B cell (primary cell): ENCODE results near the gene SMIM45.

Experiments
- ATAC-seq: fragments of 200-7000 bp; cut with Tn5 transposase; one replicate; pipeline ENCODE4 v1.10.0; 2021; ENCODE audit warnings: low read depth, mild to moderate bottlenecking, moderate number of reproducible peaks, moderate library complexity
- CTCF ChIA-PET: fragments of 350-600 bp; sonication (Branson Sonifier 250); formaldehyde crosslinking; loops from one replicate; lab custom pipeline; 2021; ENCODE audit warnings: antibody characterized with exemption, inconsistent platforms; lab: Charles Lee
- POLR2A ChIA-PET: fragments of 350-600 bp; sonication (Branson Sonifier 250); formaldehyde crosslinking; loops from one replicate; lab custom pipeline; 2021; ENCODE audit warnings: antibody characterized with exemption; lab: Charles Lee
- DNase-seq: peaks from one replicate; pipeline ENCODE4 v3.0.0; 2013
- H2AFZ ChIP-seq: 2 replicates; pipeline ENCODE4 v1.6.1; 2012; ENCODE audit warnings: mild to moderate bottlenecking, low read depth, low read length; ENCODE audit not compliant: insufficient read depth, poor library complexity, severe bottlenecking
- H3K27ac ChIP-seq, 2 donors: 1 replicate in 1 of 2; 2 replicates in 1 of 2; pipeline ENCODE4 v1.5.1; 2012 to 2013; ENCODE audit warnings: low read length in 2 of 2, mild to moderate bottlenecking in 2 of 2, moderate library complexity in 1 of 2
- H3K27me3 ChIP-seq, 4 experiments: fragments of 200-600 bp in 1 of 4; sonication (generic) in 1 of 4; replicated peaks in 1 of 4; 1 replicate in 2 of 4; 2 replicates in 2 of 4; pipeline versions ENCODE4 v1.6.1 to v1.7.0; 2013 to 2016; ENCODE audit warnings: low read length in 3 of 4, mild to moderate bottlenecking in 2 of 4, mixed read lengths in 1 of 4, moderate library complexity in 1 of 4; ENCODE audit not compliant: insufficient read depth in 4 of 4, control insufficient read depth in 3 of 4; ENCODE audit errors: control extremely low read depth in 1 of 4
- H3K36me3 ChIP-seq, 2 experiments: replicated peaks in 1 of 2; 1 replicate in 1 of 2; 2 replicates in 1 of 2; pipeline versions ENCODE4 v1.6.1 to v1.7.1; 2013; ENCODE audit warnings: low read length in 1 of 2; ENCODE audit not compliant: insufficient read depth in 2 of 2, control insufficient read depth in 1 of 2; ENCODE audit errors: control extremely low read depth in 1 of 2, extremely low read depth in 1 of 2
- H3K4me1 ChIP-seq, 2 donors: fragments of 200-600 bp in 1 of 2; sonication (generic) in 1 of 2; 1 replicate in 1 of 2; 2 replicates in 1 of 2; pipeline versions ENCODE4 v1.5.1 to v1.6.1; 2013 to 2017; ENCODE audit warnings: low read length in 2 of 2; ENCODE audit not compliant: control insufficient read depth in 2 of 2, insufficient read depth in 2 of 2
- H3K4me2 ChIP-seq: replicated peaks from 2 replicates; pipeline ENCODE3; 2012; ENCODE audit warnings: mild to moderate bottlenecking, low read depth, low read length; ENCODE audit not compliant: poor library complexity, severe bottlenecking
- H3K4me3 ChIP-seq, 5 experiments: fragments of 200-600 bp in 1 of 5; sonication (generic) in 1 of 5; 1 replicate in 3 of 5; 2 replicates in 2 of 5; pipeline versions ENCODE4 v1.5.1 to v1.7.0; 2011 to 2016; ENCODE audit warnings: low read length in 4 of 5, mild to moderate bottlenecking in 4 of 5, low read depth in 2 of 5, control low read depth in 1 of 5, moderate library complexity in 1 of 5; ENCODE audit not compliant: insufficient read depth in 1 of 5; ENCODE audit errors: control extremely low read depth in 1 of 5, extremely low read depth in 1 of 5
- H3K79me2 ChIP-seq: fragments of 200-600 bp; sonication (generic); one replicate; pipeline ENCODE4 v1.6.0; 2016; ENCODE audit warnings: low read length; ENCODE audit not compliant: control insufficient read depth, insufficient read depth
- H3K9ac ChIP-seq: fragments of 200-600 bp; sonication (generic); 2 replicates; pipeline ENCODE4 v1.6.1; 2017; ENCODE audit warnings: mild to moderate bottlenecking, low read length, moderate library complexity
- H3K9me3 ChIP-seq, 3 donors: one replicate each; pipeline versions ENCODE4 v1.6.1 to v1.7.1; 2013; ENCODE audit warnings: low read length in 2 of 3; ENCODE audit not compliant: control insufficient read depth in 2 of 3, insufficient read depth in 1 of 3; ENCODE audit errors: control extremely low read depth in 1 of 3
- H4K20me1 ChIP-seq: 2 replicates; pipeline ENCODE4 v1.6.0; 2012; ENCODE audit warnings: mild to moderate bottlenecking, low read length; ENCODE audit not compliant: insufficient read depth, control insufficient read depth, poor library complexity, severe bottlenecking
- H3K27ac Mint-ChIP-seq: one replicate; pipeline ENCODE4 v1.8.0; 2021; ENCODE audit warnings: mixed read lengths
- H3K27me3 Mint-ChIP-seq: one replicate; pipeline ENCODE4 v1.8.0; 2021; ENCODE audit warnings: mixed read lengths
- H3K4me1 Mint-ChIP-seq: one replicate; pipeline ENCODE4 v1.8.0; 2021; ENCODE audit warnings: mixed read lengths
- H3K4me3 Mint-ChIP-seq: one replicate; pipeline ENCODE4 v1.8.0; 2021; ENCODE audit warnings: mixed read lengths
- H3K9me3 Mint-ChIP-seq: one replicate; pipeline ENCODE4 v1.8.0; 2022; ENCODE audit warnings: mixed read lengths; ENCODE audit not compliant: insufficient read depth
- EZH2 ChIP-seq: IDR thresholded peaks from 2 replicates; pipeline ENCODE4 v1.6.1; 2012; ENCODE audit warnings: borderline replicate concordance, low read depth, mild to moderate bottlenecking, moderate library complexity, low read length; ENCODE audit not compliant: insufficient read depth, poor library complexity, severe bottlenecking
- WGBS: methylation state at CpG from one replicate; pipeline ENCODE4 v1.1.5; 2013; ENCODE audit warnings: missing lambda C conversion rate; ENCODE audit not compliant: insufficient coverage; 5-methylcytosine and 5-hydroxymethylcytosine counted together
- intact Hi-C: fragments of 100-400 bp; cut with micrococcal nuclease; formaldehyde crosslinking; loops from one replicate; pipeline ENCODE4 v1.10.0; 2022
- TF ChIP-seq, protein P1 (sequence below): fragments of 200-600 bp; IDR thresholded peaks from one replicate; pipeline ENCODE4 v1.8.0; 2022; ENCODE audit warnings: antibody characterized with exemption, mild to moderate bottlenecking

Gene SMIM45

DNA sequence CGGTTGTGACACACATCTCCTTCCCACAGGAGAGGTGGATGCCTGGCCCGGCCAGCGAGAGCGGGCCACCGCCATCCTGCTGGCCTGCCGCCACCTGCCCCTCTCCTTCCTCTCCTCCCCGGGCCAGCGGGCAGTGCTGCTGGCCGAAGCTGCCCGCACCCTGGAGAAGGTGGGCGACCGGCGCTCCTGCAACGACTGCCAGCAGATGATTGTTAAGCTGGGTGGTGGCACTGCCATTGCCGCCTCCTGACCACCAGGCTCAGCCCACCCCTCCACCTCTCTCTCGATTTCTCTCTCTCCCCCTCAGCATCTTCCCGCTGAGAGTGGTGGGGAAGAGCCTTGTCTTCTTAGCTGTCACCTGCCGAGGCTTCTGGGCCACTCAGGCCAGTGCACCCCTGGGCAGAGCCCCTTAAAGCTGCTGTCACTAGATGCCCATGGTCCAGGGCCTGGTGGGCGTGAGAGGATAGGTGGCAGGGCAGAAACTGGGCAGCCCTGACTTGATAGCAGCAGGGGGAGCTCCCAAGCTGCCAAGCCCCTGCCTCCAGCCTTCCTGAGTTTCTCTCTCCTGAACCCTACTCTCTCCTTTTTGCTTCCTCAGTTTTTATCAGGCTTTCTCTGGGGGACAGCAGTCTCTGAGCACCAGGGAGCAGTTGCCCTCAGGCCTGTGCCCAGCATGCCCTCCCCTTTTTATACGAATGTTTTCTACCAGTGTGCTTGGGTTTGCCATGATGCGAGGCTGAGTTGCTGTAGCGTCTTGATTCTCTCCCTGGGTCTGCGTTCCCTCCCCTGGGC lies 46.3 kb upstream of the SMIM45 start:
- Histone ChIP-seq H2AFZ (no peak overlapping the region), H3K9ac (no peak overlapping the region), H3K27ac (no peak overlapping the region), H4K20me1 (peaks cover 10% of the 10 kb centered on the region), H3K36me3 (peaks cover 0 to 55% of the 10 kb centered on the region in 2 experiments), H3K9me3 (no peaks in the 10 kb centered on the region), H3K4me1 (peaks cover 25 to 26% of the 10 kb centered on the region in 2 donors), H3K27me3 (peaks cover 0 to 8% (median 2%) of the 10 kb centered on the region in 4 experiments), H3K79me2 (no peaks in the 10 kb centered on the region), H3K4me2 (no peak overlapping the region), H3K4me3 (no peak overlapping the region)
- no peak for DNase-seq
- no peak for TF ChIP-seq EZH2
- TF ChIP-seq, protein P1, sequence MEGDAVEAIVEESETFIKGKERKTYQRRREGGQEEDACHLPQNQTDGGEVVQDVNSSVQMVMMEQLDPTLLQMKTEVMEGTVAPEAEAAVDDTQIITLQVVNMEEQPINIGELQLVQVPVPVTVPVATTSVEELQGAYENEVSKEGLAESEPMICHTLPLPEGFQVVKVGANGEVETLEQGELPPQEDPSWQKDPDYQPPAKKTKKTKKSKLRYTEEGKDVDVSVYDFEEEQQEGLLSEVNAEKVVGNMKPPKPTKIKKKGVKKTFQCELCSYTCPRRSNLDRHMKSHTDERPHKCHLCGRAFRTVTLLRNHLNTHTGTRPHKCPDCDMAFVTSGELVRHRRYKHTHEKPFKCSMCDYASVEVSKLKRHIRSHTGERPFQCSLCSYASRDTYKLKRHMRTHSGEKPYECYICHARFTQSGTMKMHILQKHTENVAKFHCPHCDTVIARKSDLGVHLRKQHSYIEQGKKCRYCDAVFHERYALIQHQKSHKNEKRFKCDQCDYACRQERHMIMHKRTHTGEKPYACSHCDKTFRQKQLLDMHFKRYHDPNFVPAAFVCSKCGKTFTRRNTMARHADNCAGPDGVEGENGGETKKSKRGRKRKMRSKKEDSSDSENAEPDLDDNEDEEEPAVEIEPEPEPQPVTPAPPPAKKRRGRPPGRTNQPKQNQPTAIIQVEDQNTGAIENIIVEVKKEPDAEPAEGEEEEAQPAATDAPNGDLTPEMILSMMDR: no peak
- H3K27me3 Mint-ChIP-seq: no peaks in the 10 kb centered on the region
- CTCF ChIA-PET: interaction anchor here (4.2 kb wide), 1 partner anchor 35 kb away, joined by 16 read pairs; no protein-coding TSS in a partner anchor
- H3K4me3 Mint-ChIP-seq: no peak overlapping the region
- WGBS: 93% methylated on average over 18 of the region's 23 CpGs
- POLR2A ChIA-PET: interaction anchor here (0.9 to 1.4 kb wide), 5 partner anchors 12 to 41 kb away, joined by 3 read pairs; partner anchors contain the start of gene CENPM
- intact Hi-C loops: loop anchor here (5.0 kb wide), 1 partner anchor 37 kb away; no protein-coding TSS in a partner anchor
- H3K4me1 Mint-ChIP-seq: peaks cover 24% of the 10 kb centered on the region
- H3K27ac Mint-ChIP-seq: peak overlapping the region; percentile 56
- no peak for ATAC-seq
- H3K9me3 Mint-ChIP-seq: no peaks in the 10 kb centered on the region

DNA sequence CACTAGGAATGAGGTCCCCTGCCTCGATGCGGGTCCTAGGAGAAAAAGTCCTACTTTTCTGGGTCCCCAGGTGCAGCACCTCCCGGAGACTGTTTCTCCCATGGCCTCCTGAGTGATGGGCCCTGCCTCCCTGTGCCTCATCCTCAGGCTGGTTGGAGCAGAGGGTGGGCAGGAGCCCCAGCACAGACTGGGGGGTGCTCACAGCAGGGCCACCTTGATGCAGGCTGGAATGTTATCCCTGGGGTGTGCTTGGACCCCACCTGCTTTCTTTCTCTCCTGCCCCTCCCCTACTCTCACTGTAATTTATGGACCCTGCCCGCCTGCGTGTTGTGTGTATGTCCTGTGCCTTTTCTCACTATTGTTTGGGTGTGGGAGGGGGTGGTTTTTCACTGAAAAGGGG lies 45.1 kb upstream of the SMIM45 start:
- no peaks in the 10 kb centered on the region for H3K9me3 ChIP-seq
- H3K9ac ChIP-seq: no peak overlapping the region
- H3K4me2 ChIP-seq: no peak overlapping the region
- peaks cover 37 to 38% of the 10 kb centered on the region in 2 donors for H3K4me1 ChIP-seq
- no peak for ATAC-seq
- no peak overlapping the region for H3K4me3 ChIP-seq
- no peaks in the 10 kb centered on the region for H3K79me2 ChIP-seq
- H3K9me3 Mint-ChIP-seq: no peaks in the 10 kb centered on the region
- intact Hi-C loops: loop anchor here (5.0 kb wide), 1 partner anchor 35 kb away; no protein-coding TSS in a partner anchor
- no peak overlapping the region for H2AFZ ChIP-seq
- no peak for TF ChIP-seq EZH2
- TF ChIP-seq, protein P1: no peak
- no peak overlapping the region for H3K27ac ChIP-seq
- WGBS: 98% methylated on average over 3 of the region's 5 CpGs
- ChIA-PET CTCF (interaction anchor here (0.9 to 4.2 kb wide), 2 partner anchors 15 to 34 kb away, joined by 3 to 16 read pairs; no protein-coding TSS in a partner anchor), POLR2A (interaction anchor here (0.8 to 2.0 kb wide), 4 partner anchors 10 to 33 kb away, joined by 3 to 8 read pairs (median 3); no protein-coding TSS in a partner anchor)
- H3K27me3 Mint-ChIP-seq: peaks cover 4% of the 10 kb centered on the region
- peaks cover 31% of the 10 kb centered on the region for H3K4me1 Mint-ChIP-seq
- no peak overlapping the region for H3K4me3 Mint-ChIP-seq
- H4K20me1 ChIP-seq: peaks cover 12% of the 10 kb centered on the region
- peak overlapping the region; percentile 67 for H3K27ac Mint-ChIP-seq
- DNase-seq: no peak
- peaks cover 0 to 46% of the 10 kb centered on the region in 2 experiments for H3K36me3 ChIP-seq
- peaks cover 0 to 20% (median 6%) of the 10 kb centered on the region in 4 experiments for H3K27me3 ChIP-seq
